GM12891 (cell line): Measurements from ENCODE around the gene CAMK1D.
"Not testable (repeated sequence)": the region's sequence is repeated elsewhere in the genome, so short reads cannot be mapped to it uniquely, and the experiment has no call there.

Experiments
- DNase-seq: peaks from one replicate; pipeline ENCODE4 v3.0.0; 2011; ENCODE audit warnings: low spot score; ENCODE audit not compliant: insufficient read length
- FAIRE-seq: peaks from 2 replicates; lab custom pipeline; 2011; peaks lifted over from hg19 to GRCh38; lab: Jason Lieb, UNC
- PAX5 ChIP-seq: IDR thresholded peaks from 2 replicates; pipeline ENCODE4 v1.6.1; 2011; ENCODE audit warnings: low read length, moderate library complexity, mild to moderate bottlenecking; ENCODE audit not compliant: insufficient read depth, severe bottlenecking
- POLR2A ChIP-seq: IDR thresholded peaks from 2 replicates; pipeline ENCODE4 v1.6.1; 2011; ENCODE audit warnings: low read depth, low read length, control low read depth
- POLR2AphosphoS5 ChIP-seq: IDR thresholded peaks from 2 replicates; pipeline ENCODE4 v1.6.1; 2011; ENCODE audit warnings: low read depth, low read length, control low read depth
- POU2F2 ChIP-seq: IDR thresholded peaks from 2 replicates; pipeline ENCODE4 v1.6.1; 2011; ENCODE audit warnings: low read depth, mild to moderate bottlenecking, control low read depth, low read length, moderate library complexity
- SPI1 ChIP-seq: IDR thresholded peaks from 2 replicates; pipeline ENCODE4 v1.6.1; 2011; ENCODE audit warnings: low read depth, low read length, control low read depth
- TAF1 ChIP-seq: IDR thresholded peaks from 2 replicates; pipeline ENCODE4 v1.6.1; 2011; ENCODE audit warnings: low read depth, low read length, control low read depth

Gene CAMK1D

DNA sequence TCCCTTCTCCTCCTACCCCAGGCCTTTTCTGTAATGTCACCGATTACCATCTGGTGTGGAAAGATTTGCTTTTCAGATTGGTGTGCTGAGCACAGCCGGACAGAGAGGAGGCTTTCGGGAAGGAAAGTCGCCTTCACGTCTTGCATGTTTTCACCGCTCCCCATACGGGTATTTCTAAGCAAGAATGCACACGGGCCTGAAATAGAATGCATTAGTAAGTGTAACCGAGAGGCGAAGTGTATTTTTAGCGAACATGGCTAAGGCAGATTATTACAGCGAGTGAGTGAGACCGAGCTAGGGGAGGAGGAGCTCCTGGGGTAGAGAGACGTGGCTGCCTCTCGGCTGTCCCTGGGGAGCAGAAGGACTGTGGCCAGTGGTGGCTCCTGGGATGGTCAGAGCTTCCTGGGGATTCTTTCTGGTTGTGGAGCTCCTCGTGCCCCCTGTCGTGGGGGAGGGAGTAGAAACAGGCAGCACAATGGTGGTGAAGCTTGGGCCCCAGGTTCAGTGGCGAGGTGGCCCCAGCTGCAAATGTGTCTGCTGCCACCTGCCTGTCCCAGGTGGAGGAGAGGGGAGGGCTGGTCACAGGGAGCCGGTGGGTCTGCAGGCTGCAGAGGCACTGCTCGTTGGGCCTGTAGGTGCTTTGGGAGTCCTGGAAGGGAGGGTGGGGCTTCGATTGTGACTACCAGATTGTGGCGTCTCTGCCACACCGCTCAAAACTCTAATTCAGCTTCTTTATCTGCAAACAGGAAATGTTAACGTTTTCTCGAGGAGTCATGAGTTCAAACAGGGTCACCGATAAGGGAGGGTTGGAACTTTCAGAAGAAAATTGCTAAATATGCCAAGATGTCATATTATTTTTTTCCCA lies 135.8 kb downstream of the CAMK1D start:
- no peak; the same call in 1 of the 2 replicates for TF ChIP-seq TAF1
- no peak for TF ChIP-seq SPI1
- TF ChIP-seq PAX5: no peak
- TF ChIP-seq POLR2AphosphoS5: 0 out of 2 replicates have a peak, but pooled peaks have one; percentile 39
- TF ChIP-seq POLR2A: no peak
- TF ChIP-seq POU2F2: peak; percentile 65; the same call in 1 of the 2 replicates
- peak; percentile 88 for FAIRE-seq
- DNase-seq: peak; percentile 42

DNA sequence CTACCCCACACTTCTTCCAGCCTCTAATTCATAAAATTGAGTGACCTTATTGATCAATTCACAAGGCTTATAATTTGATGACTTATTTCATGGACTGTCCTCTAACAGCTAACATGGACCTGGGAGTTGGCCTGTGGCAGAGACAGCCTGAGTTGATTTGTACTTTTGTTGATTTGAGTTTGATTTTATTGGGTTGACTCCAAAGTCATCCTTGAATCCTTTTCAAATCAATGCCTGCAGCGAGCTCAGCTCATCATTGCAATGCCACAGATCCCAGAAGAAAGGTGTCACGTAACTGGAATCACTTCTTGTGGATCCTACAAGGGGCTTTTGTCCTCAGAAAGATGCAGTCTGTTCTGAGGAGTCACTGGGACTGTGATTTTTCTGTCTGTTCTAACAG lies 138.0 kb downstream of the CAMK1D start:
- FAIRE-seq (no peak), DNase-seq (no peak)
- no peak for TF ChIP-seq TAF1
- no peak for TF ChIP-seq SPI1
- TF ChIP-seq PAX5: no peak
- no peak for TF ChIP-seq POU2F2
- TF ChIP-seq POLR2AphosphoS5: no peak
- no peak for TF ChIP-seq POLR2A

DNA sequence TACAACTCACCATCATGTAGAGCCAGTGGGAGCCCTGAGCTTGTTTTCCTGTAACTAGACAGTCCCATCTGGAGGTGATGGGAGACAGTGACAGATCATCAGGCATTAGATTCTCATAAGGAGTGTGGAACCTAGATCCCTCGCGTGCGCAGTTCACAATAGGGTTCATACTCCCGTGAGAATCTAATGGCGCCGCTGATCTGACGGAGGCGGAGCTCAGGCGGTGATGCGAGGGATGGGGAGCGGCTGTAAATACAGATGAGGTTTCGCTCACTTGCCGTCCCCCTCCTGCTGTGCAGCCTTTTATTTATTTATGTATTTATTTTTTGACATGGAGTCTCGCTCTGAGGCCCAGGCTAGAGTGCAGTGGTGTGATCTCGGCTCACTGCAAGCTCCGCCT lies 139.3 kb downstream of the CAMK1D start:
- DNase-seq (no peak), FAIRE-seq (no peak)
- TF ChIP-seq POU2F2: no peak
- no peak for TF ChIP-seq TAF1
- TF ChIP-seq SPI1: no peak
- TF ChIP-seq PAX5: no peak
- TF ChIP-seq POLR2AphosphoS5: no peak
- no peak for TF ChIP-seq POLR2A

DNA sequence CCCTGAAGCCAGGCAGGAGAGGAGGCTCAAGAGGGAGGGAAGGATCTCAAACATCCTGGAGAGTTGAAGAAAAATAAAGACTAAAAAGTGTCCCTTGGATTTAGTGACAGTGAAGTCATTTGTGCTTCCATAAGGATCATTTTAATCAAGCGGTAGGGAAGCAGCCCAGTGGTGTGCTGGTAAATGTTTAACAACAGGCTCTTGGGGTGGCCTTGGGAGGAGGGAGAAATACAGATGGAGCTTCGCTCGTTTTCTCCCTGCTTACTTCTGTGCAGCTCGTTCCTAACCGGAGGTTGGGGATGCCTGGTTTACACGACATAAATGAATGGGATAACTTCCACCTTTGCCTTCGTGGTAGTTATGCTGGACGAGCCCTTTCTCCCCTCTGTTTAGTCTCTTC lies 140.0 kb downstream of the CAMK1D start:
- DNase-seq (no peak), FAIRE-seq (no peak)
- no peak for TF ChIP-seq TAF1
- TF ChIP-seq PAX5: no peak
- TF ChIP-seq SPI1: no peak
- no peak for TF ChIP-seq POLR2A
- no peak for TF ChIP-seq POLR2AphosphoS5
- no peak for TF ChIP-seq POU2F2

DNA sequence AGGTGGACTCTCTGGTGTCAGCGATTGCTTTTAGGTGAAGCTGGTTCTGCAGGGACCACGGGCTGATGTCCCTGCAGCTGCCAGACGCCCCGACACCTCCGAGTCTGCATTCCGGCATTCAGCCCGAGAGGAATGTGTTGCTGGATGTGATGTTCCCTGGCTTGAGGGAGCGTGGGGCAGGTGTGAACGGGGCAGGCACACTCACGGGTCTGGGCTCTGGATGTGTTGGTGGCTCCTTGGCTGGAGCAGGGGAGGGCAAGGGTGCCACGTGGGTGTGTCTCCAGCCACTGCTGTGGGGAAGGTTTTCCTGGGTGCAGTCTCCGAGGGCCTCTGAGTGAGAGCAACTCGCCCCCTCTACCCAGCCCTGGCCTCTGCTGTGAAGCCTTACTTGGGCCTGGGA lies 140.5 kb downstream of the CAMK1D start:
- no peak for TF ChIP-seq TAF1
- TF ChIP-seq POLR2A: no peak
- TF ChIP-seq SPI1: no peak
- TF ChIP-seq PAX5: no peak
- DNase-seq: no peak
- no peak for FAIRE-seq

DNA sequence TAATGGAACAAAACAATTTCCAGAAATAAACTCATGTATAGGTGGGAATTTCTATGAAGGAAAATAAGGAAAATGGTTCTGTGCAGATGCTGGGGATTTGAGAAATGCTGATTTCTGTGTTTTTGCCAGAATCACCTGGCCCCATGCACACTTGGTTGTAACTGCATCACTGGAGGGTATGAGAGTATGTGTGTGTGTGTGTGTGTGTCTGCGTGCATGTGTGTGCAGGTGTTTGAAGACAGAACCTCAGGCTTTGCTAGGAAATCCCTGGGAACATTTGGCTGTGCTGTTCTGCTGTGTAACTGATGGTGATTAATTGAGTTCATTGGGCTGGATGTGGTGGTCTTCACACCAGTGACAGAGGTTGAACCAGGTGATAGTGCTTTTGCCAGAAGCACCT lies 141.6 kb downstream of the CAMK1D start:
- FAIRE-seq (no peak), DNase-seq (no peak)
- TF ChIP-seq POU2F2: no peak
- no peak for TF ChIP-seq PAX5
- TF ChIP-seq TAF1: no peak

DNA sequence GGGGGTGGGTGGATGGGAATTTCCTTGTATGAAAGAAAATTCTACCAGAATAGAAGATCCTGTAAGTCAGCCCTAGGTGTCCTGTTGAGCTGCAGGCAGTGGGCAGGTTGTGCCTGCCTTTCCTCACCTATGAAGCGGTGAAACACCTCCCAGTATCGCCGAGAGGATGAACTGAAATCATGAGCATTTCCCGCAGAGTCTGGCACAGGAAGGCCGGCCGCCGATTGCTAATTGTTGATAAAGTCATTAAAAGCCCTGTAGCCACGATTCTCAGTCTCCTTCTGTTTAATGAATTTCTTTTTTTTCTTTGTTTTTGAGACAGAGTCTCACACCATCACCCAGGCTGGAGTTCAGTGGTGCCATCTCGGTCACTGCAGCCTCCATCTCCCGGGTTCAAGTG lies 142.1 kb downstream of the CAMK1D start:
- FAIRE-seq (no peak), DNase-seq (no peak)
- TF ChIP-seq POLR2A (no peak), PAX5 (no peak), SPI1 (no peak), TAF1 (no peak)

DNA sequence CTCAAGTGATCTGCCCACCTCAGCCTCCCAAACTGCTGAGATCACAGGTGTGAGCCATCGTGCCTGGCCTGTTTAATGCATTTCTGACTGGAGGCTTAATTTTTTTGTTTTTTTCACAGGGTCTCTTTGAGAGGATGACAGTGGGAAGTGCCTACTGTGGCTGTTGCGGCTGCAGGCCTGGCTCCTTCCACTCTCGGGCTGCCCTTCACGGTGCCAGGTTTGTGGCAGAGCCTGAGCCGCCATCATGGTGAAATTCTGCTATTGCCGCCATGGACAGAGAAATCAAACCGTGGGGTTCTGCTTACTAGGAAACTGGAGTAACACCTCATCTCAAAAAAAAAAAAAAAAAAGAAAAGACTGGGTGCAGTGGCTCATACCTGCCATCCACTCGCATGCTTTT lies 142.7 kb downstream of the CAMK1D start:
- no peak for FAIRE-seq
- TF ChIP-seq POLR2AphosphoS5: no peak
- no peak for DNase-seq

DNA sequence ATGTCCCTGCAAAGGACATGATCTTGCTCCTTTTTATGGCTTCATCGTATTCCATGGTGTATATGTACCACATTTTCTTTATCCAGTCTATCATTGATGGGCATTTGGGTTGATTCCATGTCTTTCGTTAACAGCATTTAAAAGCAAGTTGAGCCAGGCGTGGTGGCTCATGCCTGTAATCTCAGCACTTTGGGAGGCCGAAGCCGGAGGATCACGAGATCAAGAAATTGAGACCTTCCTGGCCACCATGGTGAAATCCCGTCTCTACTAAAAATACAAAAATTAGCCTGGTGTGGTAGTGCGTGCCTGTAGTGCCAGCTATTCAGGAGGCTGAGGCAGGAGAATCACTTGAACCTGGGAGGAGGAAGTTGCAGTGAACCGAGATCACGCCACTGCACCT lies 147.7 kb downstream of the CAMK1D start:
- not testable (repeated sequence) for DNase-seq, FAIRE-seq

DNA sequence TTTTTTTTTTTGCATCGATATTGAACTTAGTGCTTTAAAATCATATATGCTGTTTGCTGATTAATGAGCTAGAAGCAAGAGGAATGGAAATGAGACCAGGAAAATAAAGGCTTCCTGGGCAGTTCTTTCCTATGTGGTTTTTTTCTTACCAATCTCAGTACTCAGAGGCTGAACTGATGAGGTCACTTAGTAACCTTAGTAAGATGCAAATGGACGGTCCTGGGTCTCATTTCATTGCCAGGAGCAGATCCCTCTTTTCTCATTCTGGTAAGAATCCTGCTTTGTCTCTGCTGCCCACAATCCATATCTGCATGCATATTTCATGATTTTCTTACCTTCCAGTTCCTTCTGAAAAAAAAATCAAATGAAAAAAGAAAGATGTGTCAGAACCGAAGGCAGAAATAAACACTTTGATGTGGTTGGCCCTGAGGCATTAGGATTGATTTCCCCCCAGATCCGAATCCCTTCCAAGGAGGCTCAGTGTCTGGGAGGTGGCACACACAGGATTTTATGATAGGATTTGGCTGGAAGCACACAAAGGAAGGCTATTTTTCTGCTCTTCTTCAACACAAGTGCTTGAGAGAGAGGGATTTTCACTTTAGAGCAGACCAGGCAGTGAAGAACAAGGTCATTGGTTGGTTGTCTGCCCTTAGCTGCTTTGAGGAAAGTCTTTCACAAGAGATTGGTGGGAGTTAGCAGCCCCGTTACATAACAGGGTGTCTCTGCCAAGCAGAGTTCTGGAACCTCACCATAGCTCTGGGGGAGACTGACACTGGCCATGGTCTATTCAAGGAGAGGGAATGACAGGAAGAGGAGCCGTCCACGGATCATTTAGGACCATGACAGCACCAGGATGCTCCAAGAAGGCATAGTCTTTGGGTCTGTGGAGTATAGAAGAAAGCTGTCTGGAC lies 150.0 kb downstream of the CAMK1D start:
- FAIRE-seq (no peak), DNase-seq (no peak)
- no peak for TF ChIP-seq POLR2AphosphoS5
- no peak for TF ChIP-seq TAF1
- no peak for TF ChIP-seq PAX5
- TF ChIP-seq POU2F2: no peak
- no peak for TF ChIP-seq SPI1
- TF ChIP-seq POLR2A: no peak
